GM12878 (cell line): ENCODE measurements around the gene LRP1. TPM values are rescaled to one million over a fixed set of nuclear protein-coding genes. Genes with fewer than 3 reads are reported as not detected.

Experiments
- ATAC-seq: fragments of 200-7000 bp; cut with Tn5 transposase; 3 replicates; pipeline ENCODE4 v1.9.1; 2020; ENCODE audit warnings: mild to moderate bottlenecking, moderate library complexity
- BruUV-seq: library from RNA; stranded (reverse); fragments of 400-500 nt; replicated peaks from 2 replicates; lab custom pipeline; 2021; lab: Mats Ljungman, UMichigan
- CTCF ChIA-PET: fragments of 300-600 bp; sonication (Branson Sonifier 250); formaldehyde crosslinking; extraction: SDS; loops from one replicate; lab custom pipeline; 2021; ENCODE audit warnings: inconsistent platforms; lab: Yijun Ruan, JAX
- POLR2A ChIA-PET: fragments of 350-600 bp; formaldehyde crosslinking; extraction: SDS; loops from one replicate; lab custom pipeline; 2021; ENCODE audit warnings: inconsistent platforms; lab: Charles Lee
- RAD21 ChIA-PET: fragments of 300-600 bp; sonication (Branson Sonifier 250); formaldehyde crosslinking; loops from one replicate; lab custom pipeline; 2023; ENCODE audit warnings: antibody characterized with exemption; ENCODE audit not compliant: unreplicated experiment; lab: Charles Lee
- SMC1A ChIA-PET: fragments of 300-600 bp; sonication (Branson Sonifier 250); formaldehyde crosslinking; loops from one replicate; lab custom pipeline; 2023; ENCODE audit not compliant: unreplicated experiment, uncharacterized antibody; lab: Charles Lee
- DNase-seq: peaks from one replicate; pipeline ENCODE4 v3.0.0-alpha.2; 2011; ENCODE audit warnings: low read depth, low spot score
- FAIRE-seq: peaks from 3 replicates; lab custom pipeline; 2011; peaks lifted over from hg19 to GRCh38; lab: Jason Lieb, UNC
- H2AFZ ChIP-seq: 2 replicates; pipeline ENCODE4 v1.6.0; 2011; ENCODE audit warnings: low read depth, low read length, control low read depth; ENCODE audit not compliant: control insufficient read depth
- H3K27ac ChIP-seq: 2 replicates; pipeline ENCODE4 v1.5.1; 2011; ENCODE audit warnings: control low read depth; ENCODE audit not compliant: control insufficient read depth, insufficient read depth
- H3K27me3 ChIP-seq, 2 experiments: replicated peaks in 1 of 2; 2 replicates each; pipeline versions ENCODE4 v1.6.0 to v1.6.1; 2011; ENCODE audit warnings: low read length in 1 of 2; ENCODE audit not compliant: control insufficient read depth in 2 of 2, insufficient read depth in 2 of 2
- H3K36me3 ChIP-seq, 2 experiments: 2 replicates each; pipeline ENCODE4 v1.5.1; 2011; ENCODE audit warnings: low read length in 1 of 2; ENCODE audit not compliant: control insufficient read depth in 2 of 2, insufficient read depth in 2 of 2
- H3K4me1 ChIP-seq: 2 replicates; pipeline ENCODE4 v1.6.1; 2011; ENCODE audit warnings: mild to moderate bottlenecking, low read length, moderate library complexity, mixed read lengths; ENCODE audit not compliant: control insufficient read depth, insufficient read depth
- H3K4me2 ChIP-seq: 2 replicates; pipeline ENCODE4 v1.6.0; 2011; ENCODE audit warnings: control low read depth; ENCODE audit not compliant: control insufficient read depth, insufficient read depth
- H3K4me3 ChIP-seq: fragments of 200-600 bp; sonication (generic); 2 replicates; pipeline ENCODE4 v1.5.1; 2016
- H3K79me2 ChIP-seq: 2 replicates; pipeline ENCODE4 v1.6.0; 2011; ENCODE audit warnings: low read length; ENCODE audit not compliant: control insufficient read depth, insufficient read depth
- H3K9ac ChIP-seq: 2 replicates; pipeline ENCODE4 v1.8.0; 2011; ENCODE audit warnings: low read length, control low read depth, mixed read lengths; ENCODE audit not compliant: control insufficient read depth, insufficient read depth
- H3K9me3 ChIP-seq: replicated peaks from 3 replicates; pipeline ENCODE4 v1.5.1; 2011; ENCODE audit warnings: mild to moderate bottlenecking, low read length; ENCODE audit not compliant: control insufficient read depth, insufficient read depth
- H4K20me1 ChIP-seq: 2 replicates; pipeline ENCODE4 v1.6.0; 2011; ENCODE audit not compliant: control insufficient read depth, insufficient read depth
- ATF2 ChIP-seq: IDR thresholded peaks from 2 replicates; pipeline ENCODE4 v1.6.1; 2012; ENCODE audit warnings: low read length, inconsistent platforms
- FOXK2 ChIP-seq: fragments of 450-650 bp; IDR thresholded peaks from 2 replicates; pipeline ENCODE4 v1.6.1; 2017; ENCODE audit warnings: mild to moderate bottlenecking, moderate library complexity
- LARP7 ChIP-seq: fragments of 450-650 bp; IDR thresholded peaks from 2 replicates; pipeline ENCODE4 v1.6.1; 2017; ENCODE audit warnings: mild to moderate bottlenecking
- NKRF ChIP-seq: fragments of 450-650 bp; conservative IDR thresholded peaks from 2 replicates; pipeline ENCODE4 v1.6.1; 2017; ENCODE audit warnings: mild to moderate bottlenecking, moderate library complexity
- TCF7 ChIP-seq: IDR thresholded peaks from 2 replicates; pipeline ENCODE4 v1.6.1; 2014; ENCODE audit warnings: antibody characterized with exemption, borderline replicate concordance
- ZNF207 ChIP-seq: fragments of 450-650 bp; IDR thresholded peaks from 2 replicates; pipeline ENCODE4 v1.6.1; 2014; ENCODE audit warnings: antibody characterized with exemption, mild to moderate bottlenecking, borderline replicate concordance
- ZNF384 ChIP-seq: IDR thresholded peaks from 2 replicates; pipeline ENCODE4 v1.6.1; 2012; ENCODE audit warnings: low read depth, mild to moderate bottlenecking, low read length, improper control_type of control experiment, borderline replicate concordance
- ZSCAN29 ChIP-seq: fragments of 450-650 bp; IDR thresholded peaks from 2 replicates; pipeline ENCODE4 v1.6.1; 2017; ENCODE audit warnings: mild to moderate bottlenecking, moderate library complexity
- WGBS: methylation state at CpG from one replicate; pipeline ENCODE4 v1.1.6; 2016; ENCODE audit warnings: low lambda C conversion rate; ENCODE audit not compliant: insufficient replicate concordance, insufficient coverage; ENCODE audit errors: missing lambda C conversion rate; 5-methylcytosine and 5-hydroxymethylcytosine counted together
- in situ Hi-C: fragments of 300-500 bp; cut with MboI; formaldehyde crosslinking; loops from 9 replicates; pipeline ENCODE4 v1.14.3; 2018; ENCODE audit warnings: mixed read lengths
- intact Hi-C: fragments of 100-400 bp; cut with micrococcal nuclease; formaldehyde crosslinking; loops from one replicate; pipeline ENCODE4 v1.14.2; 2022; ENCODE audit not compliant: unreplicated experiment
- polyA plus RNA-seq, 11 experiments: library from polyadenylated mRNA; depleted of rRNA in 4 of 11; unstranded in 6 of 11; stranded (reverse) in 5 of 11; fragments of >200 nt; fragmentation: Nextera tagmentation in 4 of 11; fragmentation: Illumina TruSeq in 1 of 11; extraction: Ambion mirVana in 4 of 11; extraction: Trizol in 1 of 11; gene quantifications; 1 replicate in 1 of 11; 2 replicates in 10 of 11; pipeline versions ENCODE4 v1.2.1 to v1.2.3, GENCODE V29; 2011 to 2016; ENCODE audit warnings: inconsistent platforms in 2 of 11, missing spikeins in 2 of 11, low read depth in 1 of 11
- total RNA-seq, 4 experiments: library from RNA; depleted of rRNA in 3 of 4; stranded (reverse); fragments of >200 nt in 3 of 4; fragmentation: Illumina TruSeq in 1 of 4; extraction: Trizol in 1 of 4; gene quantifications; 2 replicates each; pipeline versions ENCODE4 v1.2.1 to v1.2.3, GENCODE V29; 2013 to 2021

The LRP1 gene
- total and polyA plus RNA-seq, 10 of the 15 experiments (the other 5 are each of a cell fraction or from before 2014, with no cell fraction given), result under 0.01 to 1.1 (median 0.20) TPM; not detected in 2

GRCh38 chr12:57202321-57202720, 74.0 kb downstream of the LRP1 start:
- CTCF ChIA-PET, result no interaction called here
- H3K27ac ChIP-seq, result no peak overlapping the region
- TF ChIP-seq ATF2 (no peak), TCF7 (no peak), LARP7 (no peak), ZNF207 (no peak), ZSCAN29 (no peak), FOXK2 (no peak), NKRF (no peak), ZNF384 (no peak)
- TF ChIP-seq, all 136 proteins: peak for 0
- RAD21 ChIA-PET, result no interaction called here
- WGBS, result 76% methylated on average over 19 of the region's 19 CpGs
- POLR2A ChIA-PET, result no interaction called here
- intact Hi-C loops (no loop called here), in situ Hi-C loops (no loop called here)
- Histone ChIP-seq H3K36me3 (no peaks in the 10 kb centered on the region), H3K9ac (no peak overlapping the region), H4K20me1 (no peaks in the 10 kb centered on the region), H2AFZ (no peak overlapping the region), H3K79me2 (no peaks in the 10 kb centered on the region), H3K4me3 (no peak overlapping the region), H3K4me1 (no peaks in the 10 kb centered on the region), H3K4me2 (no peak overlapping the region), H3K27me3 (no peaks in the 10 kb centered on the region), H3K9me3 (no peaks in the 10 kb centered on the region)
- FAIRE-seq, result no peak
- no peak for ATAC-seq
- BruUV-seq, result no TSS peak
- SMC1A ChIA-PET, result no interaction called here
- DNase-seq, result no peak
